HG03097 (cell line): ENCODE results near the gene SPOUT1.
"Not testable (repeated sequence)": the region's sequence is repeated elsewhere in the genome, so short reads cannot be mapped to it uniquely, and the experiment has no call there.

Source experiments
- ATAC-seq: cut with Tn5 transposase; IDR thresholded peaks from one replicate; pipeline ENCODE4 v1.9.1; 2021; ENCODE audit not compliant: unreplicated experiment, low FRiP score

SPOUT1 gene

DNA sequence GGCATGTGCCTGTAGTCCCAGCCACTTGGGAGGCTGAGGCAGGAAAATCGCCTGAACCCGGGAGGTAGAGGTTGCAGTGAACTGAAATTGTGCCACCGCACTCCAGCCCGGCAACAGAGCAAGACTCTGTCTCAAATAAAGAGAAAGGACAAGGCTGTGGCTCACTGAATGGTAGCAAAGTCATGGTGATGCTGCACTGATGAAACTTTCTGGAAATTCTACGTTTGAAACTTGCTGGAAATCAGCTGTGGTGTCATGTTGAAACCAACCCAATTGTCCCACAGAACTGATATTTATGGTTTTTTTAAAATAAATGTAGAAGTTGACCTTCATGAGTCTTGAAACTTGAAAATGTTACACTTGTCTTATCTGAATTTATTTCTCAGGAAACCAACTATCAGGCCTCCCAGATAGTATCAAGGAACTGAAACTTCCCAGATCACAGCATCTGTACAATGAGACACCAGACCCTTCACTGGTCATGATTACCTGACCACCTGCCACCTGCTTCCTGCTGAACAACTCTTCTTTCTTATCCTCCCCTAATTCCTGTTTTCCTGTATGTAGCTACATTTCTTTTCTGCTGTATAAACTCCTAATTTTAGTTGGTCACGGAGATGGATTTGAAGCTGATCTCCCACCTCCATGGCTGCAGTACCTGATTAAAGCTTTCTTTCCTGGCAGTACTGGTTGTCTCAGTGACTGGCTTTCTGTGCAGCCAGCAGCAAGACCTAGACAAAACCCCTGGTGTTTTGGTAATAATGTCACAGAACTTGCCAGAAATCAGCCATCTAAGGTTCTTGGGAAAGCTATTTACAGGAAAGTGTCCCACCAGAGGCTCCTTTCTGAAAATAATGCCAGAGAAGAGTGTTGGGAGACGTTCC is 48.2 kb downstream of the SPOUT1 start:
- ATAC-seq = no peak

GRCh38 chr9:128780093-128780492 is 49.5 kb downstream of the SPOUT1 start:
- not testable (repeated sequence) for ATAC-seq

- no peak for ATAC-seq
Observed at GRCh38 chr9:128774804-128775203, 54.8 kb downstream of the SPOUT1 start.

GRCh38 chr9:128773049-128773448 is 56.5 kb downstream of the SPOUT1 start:
- ATAC-seq = no peak

- peak; percentile 88 for ATAC-seq
Observed at GRCh38 chr9:128771745-128772519, 57.7 kb downstream of the SPOUT1 start, which contains the start of gene ZER1. Gene ZER1, minus strand, starts transcription at chr9:128771927. Its CDS starts 16,362 bp downstream, at chr9:128755565.

DNA sequence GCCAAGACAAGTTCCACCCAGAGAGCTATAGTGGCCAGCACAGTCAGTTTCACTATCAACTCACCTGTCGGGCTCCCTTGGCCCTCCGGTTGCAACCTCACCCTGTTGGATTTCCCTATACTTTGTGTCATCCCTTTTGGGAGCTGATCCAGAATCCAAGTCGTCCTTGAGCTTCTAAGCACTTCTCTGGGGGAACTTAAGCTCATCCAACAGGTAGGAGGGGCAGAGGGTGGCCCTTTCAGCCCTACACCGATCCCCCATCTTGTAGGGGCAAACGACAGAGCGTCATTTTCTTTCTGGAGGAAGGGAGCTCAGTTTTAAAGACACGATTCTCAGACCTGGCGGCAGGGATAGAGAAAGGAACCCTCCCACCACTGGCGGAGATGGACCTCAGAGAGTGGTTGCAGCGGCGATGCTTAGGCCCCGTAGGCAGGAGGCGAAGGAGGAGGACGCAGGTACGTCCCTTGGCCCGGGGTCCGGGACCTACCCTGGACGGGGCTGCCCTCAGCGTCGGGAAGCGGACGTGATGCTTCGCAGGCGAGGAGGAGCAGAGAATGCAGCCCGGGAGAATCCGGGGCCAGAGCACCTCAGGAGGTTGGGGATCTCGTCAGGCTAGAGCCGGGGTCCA is 58.4 kb downstream of the SPOUT1 start:
- ATAC-seq = peak; percentile 13

DNA sequence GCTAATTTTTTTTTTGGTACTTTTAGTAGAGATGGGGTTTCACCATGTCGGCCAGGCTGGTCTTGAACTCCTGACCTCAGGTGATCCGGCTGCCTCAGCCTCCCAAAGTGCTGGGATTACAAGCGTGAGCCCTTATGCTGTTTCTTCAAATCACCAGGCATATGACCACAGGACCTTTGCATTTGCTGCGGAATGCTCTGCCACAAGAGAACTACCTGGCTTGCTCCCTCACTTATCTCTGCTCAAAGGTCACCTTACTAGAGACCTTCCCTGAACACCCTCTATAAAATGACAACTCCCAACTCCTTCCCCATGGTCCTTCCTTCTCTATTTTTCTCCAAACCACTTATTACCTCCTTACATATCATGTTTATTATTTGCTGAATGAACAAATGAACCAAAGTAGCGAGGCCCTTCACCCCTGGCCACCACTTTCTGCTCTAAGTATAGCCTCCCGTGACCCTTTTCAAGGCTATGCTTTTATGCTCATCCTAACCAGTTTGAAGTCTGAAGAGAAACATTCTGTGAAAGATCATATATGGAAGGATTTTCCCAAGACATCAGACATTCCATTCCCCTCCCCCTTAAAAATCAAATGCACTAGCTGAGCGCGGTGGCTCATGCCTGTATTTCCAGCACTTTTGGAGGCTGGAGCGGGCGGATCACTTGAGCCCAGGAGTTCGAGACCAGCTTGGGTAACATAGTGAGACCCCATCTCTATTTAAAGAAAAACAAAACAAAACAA is 59.1 kb downstream of the SPOUT1 start:
- ATAC-seq = no peak
